ENCODE results near the gene ZBTB17.

- TF ChIP-seq CTCF (IDR thresholded peaks at IDR 0.05; ENCODE audit: insufficient read depth, low read length) (no peak), REST (IDR thresholded peaks at IDR 0.05; ENCODE audit: insufficient replicate concordance, low read depth) (no peak), POLR2AphosphoS5 (IDR thresholded peaks at IDR 0.05; ENCODE audit: low read depth) (no peak), GABPA (IDR thresholded peaks at IDR 0.05; ENCODE audit: low read depth) (no peak), SPI1 (IDR thresholded peaks at IDR 0.05; ENCODE audit: borderline replicate concordance, low read depth) (no peak)
Measured at GRCh38 chr1:15895233-15895632, 80.7 kb downstream of the ZBTB17 start.
